Amygdala (tissue), 56 donors: ENCODE measurements around the gene TMEM139.
"Not testable (repeated sequence)": the region's sequence is repeated elsewhere in the genome, so short reads cannot be mapped to it uniquely, and the experiment has no call there.

Source experiments
- DNase-seq, 56 donors: peaks; one replicate each; lab custom pipeline; 2025; lab: John Stamatoyannopoulos, UW

TMEM139 gene

DNA sequence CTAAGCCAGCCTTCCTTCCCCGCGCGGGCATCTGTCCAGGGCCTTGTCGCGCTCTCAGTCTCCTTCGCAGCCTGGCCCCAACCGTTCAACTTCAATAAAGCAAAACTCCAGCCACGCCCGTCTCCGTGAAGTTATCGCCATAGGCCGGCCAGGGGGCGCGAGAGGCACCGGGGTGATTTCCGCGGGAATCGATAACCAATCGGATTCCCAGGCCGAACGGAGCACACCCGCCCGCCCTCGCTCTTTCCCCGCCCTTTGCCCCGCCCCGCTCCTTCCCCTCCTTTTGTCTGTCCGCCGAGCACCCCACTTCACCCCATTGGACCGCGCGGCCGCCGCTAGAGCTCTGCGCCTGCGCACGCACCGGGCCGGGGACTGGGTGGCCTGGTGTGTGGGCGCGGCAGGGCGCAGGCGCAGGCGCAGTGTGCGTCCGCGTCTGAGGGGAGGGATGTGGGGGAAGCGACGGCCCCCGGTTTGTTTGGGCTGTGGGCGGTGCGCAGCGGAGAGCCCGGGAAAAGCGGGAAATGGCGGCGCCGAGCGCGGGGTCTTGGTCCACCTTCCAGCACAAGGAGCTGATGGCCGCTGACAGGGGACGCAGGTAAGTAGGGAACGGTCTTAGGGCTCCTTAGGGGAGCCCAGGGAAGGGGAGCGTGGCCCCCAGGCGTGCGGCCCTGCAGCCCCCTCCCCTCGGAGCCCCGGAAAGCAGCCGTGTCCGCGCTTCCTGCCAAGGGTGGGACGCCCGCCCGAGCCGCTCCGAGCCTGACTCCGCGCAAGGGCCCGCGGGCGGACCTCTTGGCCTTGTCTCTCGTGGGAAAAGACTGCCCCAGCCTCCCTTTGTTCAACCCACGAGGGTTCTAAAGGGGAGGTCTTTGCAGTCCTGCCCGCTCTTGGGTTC is 3.4 kb downstream of the TMEM139 start, which contains the start of gene CASP2:
Gene CASP2, plus strand, starts transcription at position 417 of the 892 bp plus-strand sequence. Its CDS starts 105 bp downstream, at position 522.
- peak; percentile 72 to 99 (median 96) for DNase-seq

- DNase-seq: no peak
Observed at GRCh38 chr7:143288836-143289235, 4.1 kb downstream of the TMEM139 start.

- DNase-seq: no peak
Observed at GRCh38 chr7:143289421-143289820, 4.7 kb downstream of the TMEM139 start.

DNA sequence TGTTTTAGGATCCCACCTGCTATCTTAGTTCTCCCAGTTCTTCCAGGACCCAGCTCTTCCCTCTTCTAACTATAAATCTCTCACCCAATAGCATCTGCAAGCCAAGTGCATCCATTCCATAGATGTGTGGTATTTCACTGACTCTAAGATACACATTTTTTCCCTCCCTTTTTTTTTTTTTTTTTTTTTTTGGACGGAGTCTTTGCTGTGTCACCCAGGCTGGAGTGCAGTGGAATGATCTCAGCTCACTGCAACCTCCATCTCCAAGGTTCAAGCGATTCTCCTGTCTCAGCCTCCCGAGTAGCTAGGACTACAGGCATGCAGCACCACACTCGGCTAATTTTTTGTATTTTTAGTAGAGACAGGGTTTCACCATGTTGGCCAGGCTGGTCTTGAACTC is 5.1 kb downstream of the TMEM139 start:
- DNase-seq: not testable (repeated sequence)

GRCh38 chr7:143290293-143290692 is 5.5 kb downstream of the TMEM139 start:
- DNase-seq: no peak

DNA sequence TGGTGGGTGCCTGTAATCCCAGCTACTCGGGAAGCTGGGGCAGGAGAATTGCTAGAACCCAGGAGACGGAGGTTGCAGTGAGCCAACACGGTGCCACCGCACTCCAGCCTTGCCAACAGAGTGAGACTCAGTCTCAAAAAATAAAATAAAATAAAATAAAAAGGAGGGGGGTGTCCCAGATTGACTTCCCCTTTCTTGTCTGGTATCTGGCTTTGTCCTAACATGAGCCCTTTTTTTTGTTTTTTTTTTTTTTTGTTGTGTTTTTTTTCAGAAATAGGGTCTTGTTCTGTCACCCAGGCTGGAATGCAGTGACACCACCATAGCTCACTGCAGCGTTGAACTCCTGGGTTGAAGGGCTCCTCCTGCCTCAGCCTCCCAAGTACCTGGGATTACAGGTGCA is 8.1 kb downstream of the TMEM139 start:
- DNase-seq: no peak

GRCh38 chr7:143295870-143296269 is 11.1 kb downstream of the TMEM139 start:
- no peak for DNase-seq

DNA sequence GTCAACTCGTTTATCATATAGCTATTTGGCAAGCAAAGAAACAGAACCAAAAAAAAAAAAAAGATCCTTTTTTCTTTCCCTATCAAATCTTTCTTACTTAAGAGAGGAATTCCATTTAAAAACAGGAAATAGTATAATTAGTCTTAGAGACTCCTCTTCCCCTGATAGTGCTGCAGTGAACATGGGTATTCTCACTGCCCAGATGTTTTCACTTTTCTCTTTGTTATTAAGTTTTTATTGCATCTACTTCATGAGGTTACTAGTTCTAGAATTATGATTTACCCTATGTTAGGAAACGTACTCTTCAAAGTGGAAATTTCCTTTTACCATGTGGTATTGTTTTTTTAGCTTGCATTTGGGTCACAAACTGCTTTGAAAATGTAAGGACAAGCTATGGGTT is 11.9 kb downstream of the TMEM139 start:
- no peak for DNase-seq

- no peak for DNase-seq
Observed at GRCh38 chr7:143299346-143299745, 14.6 kb downstream of the TMEM139 start.

GRCh38 chr7:143299840-143300239 is 15.1 kb downstream of the TMEM139 start:
- peak in 11 of 56 donors; percentile 5 to 31 (median 13) for DNase-seq

DNA sequence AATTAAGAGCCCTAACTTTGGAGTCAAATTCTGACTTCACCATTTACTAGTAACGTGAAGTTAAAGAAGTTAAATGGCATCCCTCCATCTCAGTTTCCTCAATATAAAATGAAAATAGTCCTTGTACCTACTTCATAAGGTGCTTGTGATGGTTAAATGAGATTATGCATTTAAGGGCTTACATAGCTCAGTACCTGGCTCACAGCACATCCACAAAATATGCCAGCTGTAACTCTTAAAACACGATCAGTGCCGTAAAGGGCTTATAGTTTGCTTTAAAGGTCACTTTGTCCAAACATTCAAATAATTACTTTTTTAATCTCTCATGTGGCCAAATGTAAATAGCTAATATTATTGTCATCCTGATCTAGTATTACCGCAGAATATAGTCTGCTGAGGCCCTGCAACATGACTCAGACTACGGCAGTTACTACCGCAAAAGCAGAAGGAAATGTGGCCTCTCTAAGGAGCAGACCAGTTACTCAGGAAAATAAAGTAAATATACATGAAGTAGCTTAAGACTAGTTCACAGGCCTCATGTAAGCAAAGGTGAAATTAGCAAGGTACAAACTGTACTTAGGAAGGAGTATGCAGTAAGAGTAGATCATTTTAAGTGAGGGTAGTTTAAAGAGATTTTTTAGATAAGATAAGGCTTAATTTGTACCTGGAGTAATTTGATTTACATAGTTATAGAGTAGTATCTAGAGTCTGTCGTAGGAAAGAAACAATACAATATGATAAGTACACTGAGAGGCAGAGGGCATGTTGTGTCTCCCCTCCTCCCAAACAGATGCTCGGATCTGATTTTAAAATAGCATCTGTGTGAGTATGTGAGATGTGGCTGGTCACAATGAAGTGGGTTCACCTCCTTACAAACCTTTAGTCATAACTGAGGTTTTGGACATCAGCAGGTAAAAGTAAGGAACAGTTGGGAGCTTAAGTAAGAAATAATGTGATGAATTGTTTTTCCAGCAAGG is 16.5 kb downstream of the TMEM139 start:
- no peak for DNase-seq

- no peak for DNase-seq
Observed at GRCh38 chr7:143303733-143304132, 19.0 kb downstream of the TMEM139 start.

- DNase-seq: no peak
Observed at GRCh38 chr7:143304938-143305337, 20.2 kb downstream of the TMEM139 start.

DNA sequence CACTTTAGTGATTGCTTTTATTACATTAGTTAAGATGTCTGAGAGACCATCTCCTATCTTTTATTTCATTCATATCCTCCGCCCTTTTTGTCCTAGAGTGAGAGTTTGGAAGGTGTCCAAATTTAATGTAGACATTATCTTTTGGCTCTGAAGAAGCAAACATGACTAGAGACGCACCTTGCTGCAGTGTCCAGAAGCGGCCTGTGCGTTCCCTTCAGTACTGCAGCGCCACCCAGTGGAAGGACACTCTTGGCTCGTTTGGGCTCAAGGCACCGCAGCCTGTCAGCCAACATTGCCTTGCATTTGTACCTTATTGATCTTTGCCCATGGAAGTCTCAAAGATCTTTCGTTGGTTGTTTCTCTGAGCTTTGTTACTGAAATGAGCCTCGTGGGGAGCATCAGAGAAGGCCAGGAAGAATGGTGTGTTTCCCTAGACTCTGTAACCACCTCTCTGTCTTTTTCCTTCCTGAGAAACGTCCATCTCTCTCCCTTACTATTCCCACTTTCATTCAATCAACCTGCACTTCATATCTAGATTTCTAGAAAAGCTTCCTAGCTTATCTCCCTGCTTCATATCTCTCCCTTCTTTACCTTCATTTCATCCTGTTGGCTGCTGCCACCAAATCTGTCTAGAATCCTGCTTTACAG is 20.8 kb downstream of the TMEM139 start:
- peak in 38 of 56 donors; percentile 9 to 78 (median 38) for DNase-seq

- no peak for DNase-seq
Observed at GRCh38 chr7:143308632-143309031, 23.9 kb downstream of the TMEM139 start.

GRCh38 chr7:143314127-143314526 is 29.4 kb downstream of the TMEM139 start:
- DNase-seq: no peak

DNA sequence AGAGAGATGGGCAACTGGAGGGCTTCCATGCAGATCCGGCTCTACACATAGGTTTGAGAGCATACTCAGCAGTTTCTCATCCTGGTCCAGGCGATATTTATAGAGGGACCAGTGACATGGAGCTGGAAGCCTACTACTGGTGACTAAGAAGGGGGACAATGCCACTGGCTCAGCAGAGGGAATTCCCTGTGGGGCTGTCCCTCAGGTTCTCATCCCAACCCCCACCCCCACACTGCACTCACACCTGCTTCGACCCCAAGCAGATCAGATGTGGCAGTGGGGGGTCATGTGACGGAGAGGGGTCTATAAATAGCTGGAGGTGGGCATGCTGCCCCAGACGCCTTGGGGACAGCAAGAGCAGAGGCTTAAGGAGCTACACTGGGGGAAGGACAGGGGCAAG is 31.0 kb downstream of the TMEM139 start, which contains the start of gene CLCN1:
Gene CLCN1, plus strand, starts transcription at position 336 of the 400 bp plus-strand sequence. CDS start 102 bp downstream, outside the sequence.
- no peak for DNase-seq

DNA sequence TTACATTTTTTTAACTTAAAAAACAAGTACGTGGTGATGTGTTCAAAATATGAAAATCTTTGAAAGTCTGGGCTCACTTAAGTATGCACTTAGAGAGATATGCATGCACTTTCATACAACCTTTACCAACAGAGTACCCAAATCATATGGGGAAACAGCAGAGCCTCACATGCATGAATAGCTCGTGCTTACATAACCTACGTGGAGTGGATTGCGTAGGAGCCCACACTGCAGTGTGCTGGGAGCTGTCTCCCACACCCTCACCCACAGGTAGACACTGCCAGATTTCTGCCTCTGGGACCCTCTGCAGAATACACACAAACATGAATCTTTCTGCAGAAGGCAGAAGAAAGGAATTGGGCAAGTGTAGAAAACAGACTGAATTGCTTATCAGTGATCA is 31.7 kb downstream of the TMEM139 start:
- no peak for DNase-seq

- no peak for DNase-seq
Observed at GRCh38 chr7:143318661-143319060, 33.9 kb downstream of the TMEM139 start.

DNA sequence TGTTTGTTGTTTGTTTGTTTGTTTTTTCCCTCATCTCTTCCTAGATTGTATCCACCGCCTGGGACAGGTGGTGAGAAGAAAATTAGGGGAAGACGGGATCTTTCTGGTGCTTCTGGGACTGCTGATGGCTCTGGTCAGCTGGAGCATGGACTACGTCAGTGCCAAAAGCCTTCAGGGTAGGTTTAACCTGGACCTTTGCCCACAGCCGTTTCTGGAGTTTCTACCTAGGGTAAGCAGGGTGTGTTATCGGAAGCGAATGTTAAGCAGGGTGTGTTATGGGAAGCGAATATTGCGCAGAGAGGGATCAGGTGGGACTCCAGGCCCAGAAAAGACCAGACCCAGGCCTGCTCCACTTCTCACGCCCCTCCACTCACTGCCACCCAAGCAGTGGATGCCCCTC is 35.9 kb downstream of the TMEM139 start:
- DNase-seq: no peak
